WTC11 (cell line): ENCODE data around the gene SNRPF. TPM values are rescaled to one million over a fixed set of nuclear protein-coding genes. Genes with fewer than 3 reads are reported as not detected.

ENCODE experiments used
- ATAC-seq: fragments of 200-7000 bp; cut with Tn5 transposase; 2 replicates; pipeline ENCODE4 v1.10.0; 2021; ENCODE audit warnings: mild to moderate bottlenecking, moderate library complexity
- CTCF ChIA-PET: fragments of 300-600 bp; sonication (Branson Sonifier 250); formaldehyde crosslinking; loops from one replicate; lab custom pipeline; 2021; ENCODE audit warnings: antibody characterized with exemption; lab: Charles Lee
- POLR2A ChIA-PET: fragments of 350-600 bp; sonication (Branson Sonifier 250); formaldehyde crosslinking; loops from one replicate; lab custom pipeline; 2021; ENCODE audit warnings: antibody characterized with exemption; lab: Charles Lee
- DNase-seq: peaks from one replicate; pipeline ENCODE4 v3.0.0; 2021; ENCODE audit warnings: low spot score
- H3K27ac Mint-ChIP-seq: 2 replicates; pipeline ENCODE4 v1.8.0; 2021; ENCODE audit warnings: mixed read lengths
- H3K27me3 Mint-ChIP-seq: 2 replicates; pipeline ENCODE4 v1.8.0; 2021; ENCODE audit warnings: low read depth, mild to moderate bottlenecking, moderate library complexity, mixed read lengths
- H3K36me3 Mint-ChIP-seq: 2 replicates; pipeline ENCODE4 v1.8.0; 2021; ENCODE audit warnings: mixed read lengths
- H3K4me1 Mint-ChIP-seq: 2 replicates; pipeline ENCODE4 v1.8.0; 2022; ENCODE audit warnings: mixed read lengths
- H3K4me3 Mint-ChIP-seq: 2 replicates; pipeline ENCODE4 v1.8.0; 2021; ENCODE audit warnings: mild to moderate bottlenecking, moderate library complexity, mixed read lengths
- H3K9me3 Mint-ChIP-seq: 2 replicates; pipeline ENCODE4 v1.8.0; 2021; ENCODE audit warnings: mixed read lengths
- CREB1 ChIP-seq: sonication (generic); formaldehyde crosslinking; IDR thresholded peaks from 2 replicates; pipeline ENCODE4 v1.8.0; 2023; ENCODE audit warnings: mild to moderate bottlenecking, missing genetic modification reagents
- CREM ChIP-seq: sonication (generic); formaldehyde crosslinking; IDR thresholded peaks from 2 replicates; pipeline ENCODE4 v1.8.1; 2022; ENCODE audit warnings: mild to moderate bottlenecking, missing genetic modification reagents, moderate library complexity
- ELF4 ChIP-seq: sonication (generic); formaldehyde crosslinking; IDR thresholded peaks from 2 replicates; pipeline ENCODE4 v1.8.1; 2022; ENCODE audit warnings: low read depth, mild to moderate bottlenecking, moderate library complexity, missing genetic modification reagents
- ESRRA ChIP-seq: sonication (generic); formaldehyde crosslinking; IDR thresholded peaks from 2 replicates; pipeline ENCODE4 v1.8.1; 2022; ENCODE audit warnings: mild to moderate bottlenecking, missing genetic modification reagents, borderline replicate concordance
- FOXK1 ChIP-seq: sonication (generic); formaldehyde crosslinking; IDR thresholded peaks from 2 replicates; pipeline ENCODE4 v1.8.0; 2022; ENCODE audit warnings: mild to moderate bottlenecking, moderate library complexity, missing genetic modification reagents
- JAZF1 ChIP-seq: fragments of 250-450 bp; sonication (Bioruptor Pico); IDR thresholded peaks from 2 replicates; pipeline ENCODE4 v1.9.0; 2021; ENCODE audit warnings: moderate library complexity, mild to moderate bottlenecking, inconsistent platforms
- MXD4 ChIP-seq: fragments of 250-450 bp; sonication (Bioruptor Pico); IDR thresholded peaks from 2 replicates; pipeline ENCODE4 v1.8.0; 2021; ENCODE audit warnings: mild to moderate bottlenecking, moderate library complexity, borderline replicate concordance
- NFE2L1 ChIP-seq: sonication (generic); formaldehyde crosslinking; IDR thresholded peaks from 2 replicates; pipeline ENCODE4 v1.8.1; 2023; ENCODE audit warnings: missing genetic modification reagents
- NFYB ChIP-seq: sonication (generic); formaldehyde crosslinking; conservative IDR thresholded peaks from 2 replicates; pipeline ENCODE4 v1.8.0; 2022; ENCODE audit warnings: low read depth, missing genetic modification reagents
- PRRX2 ChIP-seq: fragments of 250-450 bp; sonication (Bioruptor Pico); IDR thresholded peaks from 2 replicates; pipeline ENCODE4 v1.8.0; 2021; ENCODE audit warnings: mild to moderate bottlenecking
- ZNF219 ChIP-seq: sonication (generic); formaldehyde crosslinking; IDR thresholded peaks from 2 replicates; pipeline ENCODE4 v1.8.0; 2023; ENCODE audit warnings: missing genetic modification reagents, mild to moderate bottlenecking, borderline replicate concordance
- ZNF232 ChIP-seq: sonication (generic); formaldehyde crosslinking; IDR thresholded peaks from 2 replicates; pipeline ENCODE4 v1.8.0; 2022; ENCODE audit warnings: mild to moderate bottlenecking, missing genetic modification reagents
- ZNF263 ChIP-seq: sonication (generic); formaldehyde crosslinking; IDR thresholded peaks from 2 replicates; pipeline ENCODE4 v1.8.1; 2022; ENCODE audit warnings: low read depth, mild to moderate bottlenecking, moderate library complexity, missing genetic modification reagents
- ZNF317 ChIP-seq: sonication (generic); formaldehyde crosslinking; IDR thresholded peaks from 2 replicates; pipeline ENCODE4 v1.8.1; 2023; ENCODE audit warnings: low read depth, mild to moderate bottlenecking, moderate library complexity, missing genetic modification reagents, borderline replicate concordance
- total RNA-seq: library from RNA; stranded (reverse); gene quantifications from 3 replicates; pipeline ENCODE4 v1.2.3, GENCODE V29; 2021
- TF ChIP-seq, protein P1 (sequence below): fragments of 250-450 bp; sonication (Bioruptor Pico); IDR thresholded peaks from 2 replicates; pipeline ENCODE4 v2.1.2; 2022; ENCODE audit warnings: mild to moderate bottlenecking, moderate library complexity
- TF ChIP-seq, protein P2 (sequence below): fragments of 250-450 bp; sonication (Bioruptor Pico); IDR thresholded peaks from 2 replicates; pipeline ENCODE4 v1.8.0; 2021; ENCODE audit warnings: mild to moderate bottlenecking
- TF ChIP-seq, protein P3 (sequence below): fragments of 250-450 bp; sonication (Bioruptor Pico); IDR thresholded peaks from 2 replicates; pipeline ENCODE4 v1.9.0; 2021; ENCODE audit warnings: mild to moderate bottlenecking
- TF ChIP-seq, protein P4 (sequence below): sonication (generic); formaldehyde crosslinking; conservative IDR thresholded peaks from 2 replicates; pipeline ENCODE4 v1.8.1; 2022; ENCODE audit warnings: mild to moderate bottlenecking, missing genetic modification reagents
- TF ChIP-seq, protein P5 (sequence below): sonication (generic); formaldehyde crosslinking; IDR thresholded peaks from 2 replicates; pipeline ENCODE4 v1.8.1; 2023; ENCODE audit warnings: mild to moderate bottlenecking, missing genetic modification reagents

Gene SNRPF
- total RNA-seq, 1 experiment from 2014 or later = 75.8 TPM

DNA sequence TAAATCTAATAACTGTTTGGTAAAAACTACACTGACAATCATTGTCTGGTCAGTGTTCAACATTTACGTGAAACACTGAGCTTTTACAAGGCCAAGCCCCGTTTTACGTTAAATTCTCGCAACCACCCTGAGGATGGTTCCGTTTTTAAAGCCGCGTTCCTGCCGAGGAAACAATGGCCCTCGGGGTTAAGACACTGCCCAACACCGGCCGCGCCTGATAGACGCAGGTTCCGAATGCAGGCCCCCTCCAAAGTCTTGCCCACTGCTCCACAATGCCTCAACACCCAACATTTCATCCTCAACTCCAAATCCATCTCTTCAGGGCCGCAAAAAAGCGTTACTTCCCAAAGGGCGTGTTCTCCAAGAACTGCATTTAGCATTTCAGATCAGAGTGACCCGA, 953 bp upstream of the SNRPF start (continued):
- TF ChIP-seq, protein P1, sequence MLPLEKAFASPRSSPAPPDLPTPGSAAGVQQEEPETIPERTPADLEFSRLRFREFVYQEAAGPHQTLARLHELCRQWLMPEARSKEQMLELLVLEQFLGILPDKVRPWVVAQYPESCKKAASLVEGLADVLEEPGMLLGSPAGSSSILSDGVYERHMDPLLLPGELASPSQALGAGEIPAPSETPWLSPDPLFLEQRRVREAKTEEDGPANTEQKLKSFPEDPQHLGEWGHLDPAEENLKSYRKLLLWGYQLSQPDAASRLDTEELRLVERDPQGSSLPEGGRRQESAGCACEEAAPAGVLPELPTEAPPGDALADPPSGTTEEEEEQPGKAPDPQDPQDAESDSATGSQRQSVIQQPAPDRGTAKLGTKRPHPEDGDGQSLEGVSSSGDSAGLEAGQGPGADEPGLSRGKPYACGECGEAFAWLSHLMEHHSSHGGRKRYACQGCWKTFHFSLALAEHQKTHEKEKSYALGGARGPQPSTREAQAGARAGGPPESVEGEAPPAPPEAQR = no peak
- no peak for TF ChIP-seq NFE2L1 (CRISPR knock-in tag)
- no peak for TF ChIP-seq ELF4 (CRISPR knock-in tag)
- TF ChIP-seq, protein P2, sequence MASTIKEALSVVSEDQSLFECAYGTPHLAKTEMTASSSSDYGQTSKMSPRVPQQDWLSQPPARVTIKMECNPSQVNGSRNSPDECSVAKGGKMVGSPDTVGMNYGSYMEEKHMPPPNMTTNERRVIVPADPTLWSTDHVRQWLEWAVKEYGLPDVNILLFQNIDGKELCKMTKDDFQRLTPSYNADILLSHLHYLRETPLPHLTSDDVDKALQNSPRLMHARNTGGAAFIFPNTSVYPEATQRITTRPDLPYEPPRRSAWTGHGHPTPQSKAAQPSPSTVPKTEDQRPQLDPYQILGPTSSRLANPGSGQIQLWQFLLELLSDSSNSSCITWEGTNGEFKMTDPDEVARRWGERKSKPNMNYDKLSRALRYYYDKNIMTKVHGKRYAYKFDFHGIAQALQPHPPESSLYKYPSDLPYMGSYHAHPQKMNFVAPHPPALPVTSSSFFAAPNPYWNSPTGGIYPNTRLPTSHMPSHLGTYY (CRISPR knock-in tag) = no peak
- TF ChIP-seq, protein P3, sequence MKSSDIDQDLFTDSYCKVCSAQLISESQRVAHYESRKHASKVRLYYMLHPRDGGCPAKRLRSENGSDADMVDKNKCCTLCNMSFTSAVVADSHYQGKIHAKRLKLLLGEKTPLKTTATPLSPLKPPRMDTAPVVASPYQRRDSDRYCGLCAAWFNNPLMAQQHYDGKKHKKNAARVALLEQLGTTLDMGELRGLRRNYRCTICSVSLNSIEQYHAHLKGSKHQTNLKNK (CRISPR knock-in tag) = no peak
- no peak for TF ChIP-seq MXD4 (CRISPR knock-in tag)
- TF ChIP-seq CREM (CRISPR knock-in tag) = no peak
- TF ChIP-seq, all 79 proteins: peak for 0

DNA sequence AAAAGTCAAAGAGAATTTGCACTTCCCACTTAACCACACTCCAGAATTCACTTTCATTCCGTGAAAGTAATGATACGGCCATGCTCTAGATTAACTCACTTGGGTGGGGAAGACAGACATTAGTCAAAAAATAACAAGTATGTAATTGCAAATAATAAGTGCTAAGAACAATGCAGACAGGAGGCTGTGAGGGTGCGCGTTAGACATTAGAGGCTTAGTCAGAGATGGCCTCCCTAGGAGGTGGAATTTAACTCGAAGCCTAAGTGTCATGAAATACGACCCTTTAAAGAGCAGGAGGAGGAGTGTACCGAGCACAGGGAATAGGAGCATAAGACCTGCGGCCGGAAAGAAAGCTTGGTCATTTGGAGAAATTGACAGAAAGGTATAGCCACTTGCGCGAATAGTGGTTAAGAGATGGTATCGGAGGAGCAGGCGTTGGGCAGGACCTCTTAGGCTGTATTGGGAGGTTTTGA, 628 bp downstream of the SNRPF start:
- no peak for DNase-seq
- TF ChIP-seq, protein P4, sequence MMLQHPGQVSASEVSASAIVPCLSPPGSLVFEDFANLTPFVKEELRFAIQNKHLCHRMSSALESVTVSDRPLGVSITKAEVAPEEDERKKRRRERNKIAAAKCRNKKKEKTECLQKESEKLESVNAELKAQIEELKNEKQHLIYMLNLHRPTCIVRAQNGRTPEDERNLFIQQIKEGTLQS (CRISPR knock-in tag) = no peak
- TF ChIP-seq ZNF219 (CRISPR knock-in tag) (no peak), ESRRA (CRISPR knock-in tag) (no peak), CREM (CRISPR knock-in tag) (no peak), ZNF263 (CRISPR knock-in tag) (no peak), PRRX2 (CRISPR knock-in tag) (no peak), NFE2L1 (CRISPR knock-in tag) (no peak), FOXK1 (CRISPR knock-in tag) (no peak), JAZF1 (no peak), CREB1 (no peak), NFYB (CRISPR knock-in tag) (no peak), ZNF317 (CRISPR knock-in tag) (no peak), ZNF232 (no peak)
- TF ChIP-seq, protein P5, sequence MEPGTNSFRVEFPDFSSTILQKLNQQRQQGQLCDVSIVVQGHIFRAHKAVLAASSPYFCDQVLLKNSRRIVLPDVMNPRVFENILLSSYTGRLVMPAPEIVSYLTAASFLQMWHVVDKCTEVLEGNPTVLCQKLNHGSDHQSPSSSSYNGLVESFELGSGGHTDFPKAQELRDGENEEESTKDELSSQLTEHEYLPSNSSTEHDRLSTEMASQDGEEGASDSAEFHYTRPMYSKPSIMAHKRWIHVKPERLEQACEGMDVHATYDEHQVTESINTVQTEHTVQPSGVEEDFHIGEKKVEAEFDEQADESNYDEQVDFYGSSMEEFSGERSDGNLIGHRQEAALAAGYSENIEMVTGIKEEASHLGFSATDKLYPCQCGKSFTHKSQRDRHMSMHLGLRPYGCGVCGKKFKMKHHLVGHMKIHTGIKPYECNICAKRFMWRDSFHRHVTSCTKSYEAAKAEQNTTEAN = no peak
- peaks cover 16% of the 10 kb centered on the region for H3K4me1 Mint-ChIP-seq
- POLR2A ChIA-PET = interaction anchor here (0.9 kb wide), 1 partner anchor 69 kb away, joined by 3 read pairs; no protein-coding TSS in a partner anchor
- CTCF ChIA-PET = no interaction called here
- peaks cover 39% of the 10 kb centered on the region for H3K36me3 Mint-ChIP-seq
- H3K27me3 Mint-ChIP-seq = no peaks in the 10 kb centered on the region
- no peak overlapping the region for H3K27ac Mint-ChIP-seq
- H3K9me3 Mint-ChIP-seq = peaks cover 14% of the 10 kb centered on the region
- ATAC-seq = peak; percentile 20
- H3K4me3 Mint-ChIP-seq = no peak overlapping the region
